GM10847 (cell line): ENCODE results near the gene RCAN2.

ENCODE experiments used
- POLR2A ChIP-seq: IDR thresholded peaks from 2 replicates; pipeline ENCODE4 v1.6.1; 2011; ENCODE audit not compliant: insufficient read length; ENCODE audit errors: extremely low read depth

Gene RCAN2

GRCh38 chr6:46491201-46491627 lies at the start of gene RCAN2:
Gene RCAN2, minus strand, starts transcription at chr6:46491449.
- TF ChIP-seq POLR2A: no peak

- no peak for TF ChIP-seq POLR2A
Measured at GRCh38 chr6:46539866-46540265, 48.6 kb upstream of the RCAN2 start.

- no peak for TF ChIP-seq POLR2A
Measured at GRCh38 chr6:46538800-46539480, 47.7 kb upstream of the RCAN2 start.

GRCh38 chr6:46530896-46531295 lies 39.6 kb upstream of the RCAN2 start:
- no peak for TF ChIP-seq POLR2A

- TF ChIP-seq POLR2A: no peak
Measured at GRCh38 chr6:46528961-46529750, 37.9 kb upstream of the RCAN2 start.

- no peak for TF ChIP-seq POLR2A
Measured at GRCh38 chr6:46526607-46527006, 35.4 kb upstream of the RCAN2 start.

- TF ChIP-seq POLR2A: no peak
Measured at GRCh38 chr6:46525583-46525982, 34.3 kb upstream of the RCAN2 start.

GRCh38 chr6:46521464-46521971 lies 30.3 kb upstream of the RCAN2 start:
- TF ChIP-seq POLR2A: no peak

GRCh38 chr6:46517202-46517601 lies 26.0 kb upstream of the RCAN2 start:
- TF ChIP-seq POLR2A: no peak

GRCh38 chr6:46513533-46513932 lies 22.3 kb upstream of the RCAN2 start:
- TF ChIP-seq POLR2A: no peak

GRCh38 chr6:46511320-46511719 lies 20.1 kb upstream of the RCAN2 start:
- TF ChIP-seq POLR2A: no peak

GRCh38 chr6:46510651-46511050 lies 19.4 kb upstream of the RCAN2 start:
- TF ChIP-seq POLR2A: no peak

- no peak for TF ChIP-seq POLR2A
Measured at GRCh38 chr6:46509981-46510510, 18.8 kb upstream of the RCAN2 start.

- no peak for TF ChIP-seq POLR2A
Measured at GRCh38 chr6:46509063-46509462, 17.8 kb upstream of the RCAN2 start.

- no peak for TF ChIP-seq POLR2A
Measured at GRCh38 chr6:46507426-46507825, 16.2 kb upstream of the RCAN2 start.

- no peak for TF ChIP-seq POLR2A
Measured at GRCh38 chr6:46505693-46506512, 14.7 kb upstream of the RCAN2 start.

- TF ChIP-seq POLR2A: no peak
Measured at GRCh38 chr6:46504242-46504641, 13.0 kb upstream of the RCAN2 start.
